AG04449 (cell line): ENCODE data around the gene HIPK3.
A peak's percentile ranks its signal among the peaks of the same experiment; 100 is the strongest.

Experiments
- CTCF ChIA-PET: fragments of 350-600 bp; formaldehyde crosslinking; extraction: SDS; loops from one replicate; lab custom pipeline; 2021; ENCODE audit warnings: antibody characterized with exemption; lab: Yijun Ruan, JAX
- POLR2A ChIA-PET: fragments of 400-600, 350-600 bp; formaldehyde crosslinking; extraction: SDS; loops from one replicate; lab custom pipeline; 2020; ENCODE audit warnings: antibody characterized with exemption, inconsistent platforms; lab: Yijun Ruan, JAX
- DNase-seq: peaks from one replicate; pipeline ENCODE4 v3.0.0-alpha.2; 2010; ENCODE audit warnings: low read depth, low spot score
- H3K4me3 ChIP-seq: 2 replicates; pipeline ENCODE4 v1.5.1; 2011; ENCODE audit warnings: low read depth, mild to moderate bottlenecking, control low read depth, low read length
- CTCF ChIP-seq: IDR thresholded peaks from one replicate; pipeline ENCODE4 v1.5.1; 2011; ENCODE audit warnings: mild to moderate bottlenecking, moderate library complexity, low read length, control low read depth, inconsistent platforms; ENCODE audit not compliant: insufficient read depth; ENCODE audit errors: missing control alignments

HIPK3 gene

GRCh38 chr11:33376331-33377310 is 119.4 kb downstream of the HIPK3 start:
- DNase-seq: no peak
- POLR2A ChIA-PET: no interaction called here
- no peak for TF ChIP-seq CTCF
- H3K4me3 ChIP-seq: peak overlapping the region; percentile 70
- CTCF ChIA-PET: interaction anchor here (0.9 to 1.8 kb wide), 2 partner anchors 310 to 311 kb away, joined by 3 to 6 read pairs; no protein-coding TSS in a partner anchor

GRCh38 chr11:33377412-33378370 is 120.5 kb downstream of the HIPK3 start:
- ChIA-PET CTCF (interaction anchor here (0.7 to 0.9 kb wide), 3 partner anchors 73 to 310 kb away, joined by 3 read pairs; no protein-coding TSS in a partner anchor), POLR2A (no interaction called here)
- H3K4me3 ChIP-seq: peak overlapping the region; percentile 70
- no peak for DNase-seq
- no peak for TF ChIP-seq CTCF

DNA sequence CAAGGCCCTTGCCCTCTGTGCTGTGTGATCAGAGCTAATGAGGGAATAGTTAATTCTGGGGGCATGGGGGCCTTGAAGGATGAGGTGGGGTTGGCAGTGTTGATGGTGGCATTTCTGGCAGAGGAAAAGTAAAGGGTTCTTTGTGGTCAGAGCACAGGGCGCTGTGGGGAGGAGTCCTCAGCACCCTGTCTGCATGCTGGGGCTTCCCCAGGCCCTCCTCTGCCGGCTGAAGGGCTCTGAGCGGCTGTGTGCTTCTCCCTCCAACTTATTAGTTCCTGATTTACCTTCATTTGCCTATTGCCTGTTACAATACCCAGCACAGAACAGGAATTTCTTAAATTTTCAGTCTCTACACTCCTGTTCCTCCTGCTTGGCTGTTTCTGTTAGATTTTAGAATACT is 122.8 kb downstream of the HIPK3 start:
- no peak for DNase-seq
- ChIA-PET POLR2A (no interaction called here), CTCF (interaction anchor here (0.9 kb wide), 1 partner anchor 66 kb away, joined by 3 read pairs; no protein-coding TSS in a partner anchor)
- TF ChIP-seq CTCF: no peak
- no peak overlapping the region for H3K4me3 ChIP-seq

- CTCF ChIA-PET: interaction anchor here (1.2 kb wide), 1 partner anchor 305 kb away, joined by 4 read pairs; no protein-coding TSS in a partner anchor
Measured at GRCh38 chr11:33383075-33383919, 126.1 kb downstream of the HIPK3 start.

GRCh38 chr11:33383920-33384209 is 126.7 kb downstream of the HIPK3 start:
- no peak for DNase-seq
- H3K4me3 ChIP-seq: no peak overlapping the region
- no peak for TF ChIP-seq CTCF
- CTCF ChIA-PET: interaction anchor here (1.2 kb wide), 1 partner anchor 305 kb away, joined by 4 read pairs; no protein-coding TSS in a partner anchor
- POLR2A ChIA-PET: no interaction called here

More at GRCh38 chr11:33383075-33383919, 126.1 kb downstream of the HIPK3 start:
- no peak overlapping the region for H3K4me3 ChIP-seq
- POLR2A ChIA-PET: no interaction called here
- no peak for DNase-seq
- TF ChIP-seq CTCF: no peak
